SW480 (cell line): ENCODE results near the gene GPATCH3.
A peak's percentile ranks its signal among the peaks of the same experiment; 100 is the strongest.
"Not testable (repeated sequence)": the region's sequence is repeated elsewhere in the genome, so short reads cannot be mapped to it uniquely, and the experiment has no call there.

Source experiments
- DNase-seq: peaks from one replicate; pipeline ENCODE4 v3.0.0-alpha.2; 2016; ENCODE audit warnings: low spot score

GPATCH3 gene

GRCh38 chr1:26863685-26864077 lies 36.6 kb downstream of the GPATCH3 start:
- DNase-seq, result no peak

- DNase-seq, result peak; percentile 99
Observed at GRCh38 chr1:26862781-26863684, 37.2 kb downstream of the GPATCH3 start, which contains the start of gene SFN. TSS of gene SFN (plus strand) at chr1:26863149. CDS start at chr1:26863213, 64 bp downstream.

GRCh38 chr1:26861889-26862378 lies 38.3 kb downstream of the GPATCH3 start:
- DNase-seq, result peak; percentile 47

GRCh38 chr1:26861286-26861701 lies 39.0 kb downstream of the GPATCH3 start:
- DNase-seq, result peak; percentile 30

GRCh38 chr1:26858891-26859640 lies 41.2 kb downstream of the GPATCH3 start:
- no peak for DNase-seq

- no peak for DNase-seq
Observed at GRCh38 chr1:26858160-26858559, 42.1 kb downstream of the GPATCH3 start.

GRCh38 chr1:26857473-26858060 lies 42.7 kb downstream of the GPATCH3 start:
- DNase-seq, result no peak

GRCh38 chr1:26856604-26857469 lies 43.4 kb downstream of the GPATCH3 start:
- no peak for DNase-seq

GRCh38 chr1:26856181-26856580 lies 44.1 kb downstream of the GPATCH3 start:
- DNase-seq, result no peak

- DNase-seq, result no peak
Observed at GRCh38 chr1:26855636-26856035, 44.6 kb downstream of the GPATCH3 start.

GRCh38 chr1:26854906-26855305 lies 45.4 kb downstream of the GPATCH3 start:
- DNase-seq, result peak; percentile 16

- no peak for DNase-seq
Observed at GRCh38 chr1:26853600-26853999, 46.7 kb downstream of the GPATCH3 start.

GRCh38 chr1:26853156-26853555 lies 47.1 kb downstream of the GPATCH3 start:
- DNase-seq, result peak; percentile 94

- DNase-seq, result peak; percentile 33
Observed at GRCh38 chr1:26852701-26853100, 47.6 kb downstream of the GPATCH3 start.

- DNase-seq, result no peak
Observed at GRCh38 chr1:26851106-26851684, 49.1 kb downstream of the GPATCH3 start.

GRCh38 chr1:26848941-26849774 lies 51.1 kb downstream of the GPATCH3 start:
- DNase-seq, result peak; percentile 90

- no peak for DNase-seq
Observed at GRCh38 chr1:26848499-26848898, 51.8 kb downstream of the GPATCH3 start.

- not testable (repeated sequence) for DNase-seq
Observed at GRCh38 chr1:26847826-26848225, 52.4 kb downstream of the GPATCH3 start.

- DNase-seq, result no peak
Observed at GRCh38 chr1:26844424-26845196, 55.7 kb downstream of the GPATCH3 start.
